Measurements from ENCODE around the gene SLC38A8. TPM values are rescaled to one million over a fixed set of nuclear protein-coding genes. Genes with fewer than 3 reads are reported as not detected.
A peak's percentile ranks its signal among the peaks of the same experiment; 100 is the strongest.

Gene SLC38A8
- total RNA-seq, 4 donors from 2014 or later: not detected

- intact Hi-C loops (cut with DNase I; ENCODE audit: low total_unique reads) (no loop called here), in situ Hi-C loops (cut with MboI; ENCODE audit: low pct_ligation_motif_present in 1 of 4, low pct_unique_long_range_greater_than_20kb in 1 of 4, low sequenced_read_pairs in 3 of 4) (loop anchor here (25.0 kb wide), 2 partner anchors 96 to 246 kb away; partner anchors contain the start of genes HSBP1 (in 3 of the 4), NECAB2 (in 3 of the 4) and OSGIN1 (in 3 of the 4))
- TF ChIP-seq EP300 (IDR thresholded peaks at IDR 0.05; ENCODE audit: low read depth) (no peak), POLR2A (IDR thresholded peaks at IDR 0.05) (no peak), POLR2AphosphoS5 (IDR thresholded peaks at IDR 0.05) (no peak)
- TF ChIP-seq, protein P1, sequence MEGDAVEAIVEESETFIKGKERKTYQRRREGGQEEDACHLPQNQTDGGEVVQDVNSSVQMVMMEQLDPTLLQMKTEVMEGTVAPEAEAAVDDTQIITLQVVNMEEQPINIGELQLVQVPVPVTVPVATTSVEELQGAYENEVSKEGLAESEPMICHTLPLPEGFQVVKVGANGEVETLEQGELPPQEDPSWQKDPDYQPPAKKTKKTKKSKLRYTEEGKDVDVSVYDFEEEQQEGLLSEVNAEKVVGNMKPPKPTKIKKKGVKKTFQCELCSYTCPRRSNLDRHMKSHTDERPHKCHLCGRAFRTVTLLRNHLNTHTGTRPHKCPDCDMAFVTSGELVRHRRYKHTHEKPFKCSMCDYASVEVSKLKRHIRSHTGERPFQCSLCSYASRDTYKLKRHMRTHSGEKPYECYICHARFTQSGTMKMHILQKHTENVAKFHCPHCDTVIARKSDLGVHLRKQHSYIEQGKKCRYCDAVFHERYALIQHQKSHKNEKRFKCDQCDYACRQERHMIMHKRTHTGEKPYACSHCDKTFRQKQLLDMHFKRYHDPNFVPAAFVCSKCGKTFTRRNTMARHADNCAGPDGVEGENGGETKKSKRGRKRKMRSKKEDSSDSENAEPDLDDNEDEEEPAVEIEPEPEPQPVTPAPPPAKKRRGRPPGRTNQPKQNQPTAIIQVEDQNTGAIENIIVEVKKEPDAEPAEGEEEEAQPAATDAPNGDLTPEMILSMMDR (IDR thresholded peaks at IDR 0.05): no peak
- H3K9me3 ChIP-seq: no peaks in the 10 kb centered on the region
- no peak for DNase-seq
- no peaks in the 10 kb centered on the region for H3K4me1 ChIP-seq
- peaks cover 0 to 85% (median 40%) of the 10 kb centered on the region in 4 donors for H3K36me3 ChIP-seq
- 89% methylated on average over 15 of the region's 15 CpGs; no CpG with 5 or more reads in 1 of the 2 donors for WGBS, 2 donors (ENCODE audit: low coverage in 1 of 2)
- H3K4me3 ChIP-seq: no peak overlapping the region
- H3K27me3 ChIP-seq: no peaks in the 10 kb centered on the region
- no peak overlapping the region for H3K27ac ChIP-seq
Measured at GRCh38 chr16:84058211-84058610, 15.6 kb upstream of the SLC38A8 start.

DNA sequence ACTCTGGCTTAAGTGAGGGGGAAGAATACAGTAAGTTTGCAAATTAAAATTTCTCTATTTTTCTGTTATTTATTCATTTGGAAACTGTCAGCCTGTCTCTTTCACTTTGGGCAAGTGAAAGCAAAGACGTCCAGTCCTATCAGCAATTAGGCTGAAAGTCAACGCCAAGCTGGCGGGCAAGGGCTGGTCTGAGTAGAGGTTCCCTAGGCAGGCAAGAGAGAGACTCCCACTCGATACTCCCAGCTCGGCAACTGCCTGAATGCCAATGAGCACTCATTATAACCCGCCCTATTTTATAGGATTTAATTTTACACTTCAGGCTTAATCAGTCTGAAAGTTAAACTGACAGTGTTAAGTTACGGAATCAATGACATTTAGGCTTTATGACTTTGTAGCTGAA lies 14.3 kb upstream of the SLC38A8 start:
- Histone ChIP-seq H3K36me3 (peaks cover 0 to 80% (median 39%) of the 10 kb centered on the region in 4 donors), H3K27ac (no peak overlapping the region), H3K4me1 (no peaks in the 10 kb centered on the region), H3K27me3 (no peaks in the 10 kb centered on the region), H3K9me3 (no peaks in the 10 kb centered on the region), H3K4me3 (no peak overlapping the region)
- in situ Hi-C loops (cut with MboI; ENCODE audit: low pct_ligation_motif_present in 1 of 4, low pct_unique_long_range_greater_than_20kb in 1 of 4, low sequenced_read_pairs in 3 of 4): loop anchor here (25.0 kb wide), 2 partner anchors 95 to 245 kb away; partner anchors contain the start of genes HSBP1 (in 3 of the 4), NECAB2 (in 3 of the 4) and OSGIN1 (in 3 of the 4)
- intact Hi-C loops (cut with DNase I; ENCODE audit: low total_unique reads): no loop called here
- WGBS, 2 donors (ENCODE audit: low coverage in 1 of 2): 90 to 98% methylated on average over 6 to 7 of the region's 7 CpGs
- DNase-seq: no peak
- TF ChIP-seq POLR2A (IDR thresholded peaks at IDR 0.05) (no peak), EP300 (IDR thresholded peaks at IDR 0.05; ENCODE audit: low read depth) (no peak), POLR2AphosphoS5 (IDR thresholded peaks at IDR 0.05) (no peak)
- TF ChIP-seq, protein P1 (IDR thresholded peaks at IDR 0.05): no peak

GRCh38 chr16:84055801-84056634 lies 13.4 kb upstream of the SLC38A8 start:
- no peak overlapping the region for H3K27ac ChIP-seq
- in situ Hi-C loops (cut with MboI; ENCODE audit: low pct_ligation_motif_present in 1 of 4, low pct_unique_long_range_greater_than_20kb in 1 of 4, low sequenced_read_pairs in 3 of 4) (loop anchor here (25.0 kb wide), 2 partner anchors 94 to 244 kb away; partner anchors contain the start of genes HSBP1 (in 3 of the 4), NECAB2 (in 3 of the 4) and OSGIN1 (in 3 of the 4)), intact Hi-C loops (cut with DNase I; ENCODE audit: low total_unique reads) (no loop called here)
- H3K36me3 ChIP-seq: peaks cover 0 to 71% (median 34%) of the 10 kb centered on the region in 4 donors
- H3K9me3 ChIP-seq: no peaks in the 10 kb centered on the region
- 87 to 94% methylated on average over 6 to 19 of the region's 19 CpGs for WGBS, 2 donors (ENCODE audit: low coverage in 1 of 2)
- H3K4me1 ChIP-seq: no peaks in the 10 kb centered on the region
- no peak for TF ChIP-seq EP300 (IDR thresholded peaks at IDR 0.05; ENCODE audit: low read depth)
- TF ChIP-seq, protein P1 (IDR thresholded peaks at IDR 0.05): no peak
- TF ChIP-seq POLR2A (IDR thresholded peaks at IDR 0.05): no peak
- no peak for TF ChIP-seq POLR2AphosphoS5 (IDR thresholded peaks at IDR 0.05)
- no peak overlapping the region for H3K4me3 ChIP-seq
- no peaks in the 10 kb centered on the region for H3K27me3 ChIP-seq
- no peak for DNase-seq

DNA sequence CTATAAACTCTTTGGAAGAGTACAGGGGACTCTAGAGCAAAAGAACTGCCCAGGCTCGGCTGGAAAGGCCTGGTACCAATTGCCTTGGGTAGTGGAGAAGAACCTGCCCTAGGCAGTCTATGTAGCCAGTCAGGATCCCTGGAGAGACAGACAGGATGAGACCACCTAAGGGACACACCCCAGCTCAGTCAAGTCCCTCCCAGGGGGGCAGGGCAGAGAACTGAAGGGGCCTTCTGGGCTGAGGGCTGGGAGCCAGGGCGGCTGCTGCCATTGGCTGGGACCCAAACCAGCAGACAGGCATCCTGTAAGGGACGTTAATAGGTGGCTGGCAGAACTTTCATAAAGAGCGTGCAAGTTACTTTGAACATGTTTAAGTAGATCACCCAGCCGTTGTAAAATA lies 12.8 kb upstream of the SLC38A8 start:
- in situ Hi-C loops (cut with MboI; ENCODE audit: low pct_ligation_motif_present in 1 of 4, low pct_unique_long_range_greater_than_20kb in 1 of 4, low sequenced_read_pairs in 3 of 4): loop anchor here (25.0 kb wide), 2 partner anchors 93 to 243 kb away; partner anchors contain the start of genes HSBP1 (in 3 of the 4), NECAB2 (in 3 of the 4) and OSGIN1 (in 3 of the 4)
- no peaks in the 10 kb centered on the region for H3K4me1 ChIP-seq
- no peak for DNase-seq
- H3K4me3 ChIP-seq: no peak overlapping the region
- intact Hi-C loops (cut with DNase I; ENCODE audit: low total_unique reads): no loop called here
- no peaks in the 10 kb centered on the region for H3K27me3 ChIP-seq
- H3K36me3 ChIP-seq: peaks cover 0 to 64% (median 32%) of the 10 kb centered on the region in 4 donors
- H3K9me3 ChIP-seq: no peaks in the 10 kb centered on the region
- TF ChIP-seq POLR2A (IDR thresholded peaks at IDR 0.05) (no peak), POLR2AphosphoS5 (IDR thresholded peaks at IDR 0.05) (no peak), EP300 (IDR thresholded peaks at IDR 0.05; ENCODE audit: low read depth) (no peak)
- TF ChIP-seq, protein P1 (IDR thresholded peaks at IDR 0.05): no peak
- WGBS, 2 donors (ENCODE audit: low coverage in 1 of 2): 70% methylated on average over 5 of the region's 5 CpGs; no CpG with 5 or more reads in 1 of the 2 donors
- H3K27ac ChIP-seq: peak overlapping the region in 1 of 4 donors; percentile 14
